IMR-90 (cell line): Measurements from ENCODE around the gene PCYT1A. TPM values are rescaled to one million over a fixed set of nuclear protein-coding genes. Genes with fewer than 3 reads are reported as not detected.

Source experiments
- ATAC-seq: fragments of 200-7000 bp; cut with Tn5 transposase; 2 replicates; pipeline ENCODE4 v1.9.1; 2020; ENCODE audit warnings: low read depth, mild to moderate bottlenecking, moderate library complexity
- BruUV-seq: library from RNA; stranded (reverse); fragments of 400-500 nt; replicated peaks from 2 replicates; lab custom pipeline; 2021; lab: Mats Ljungman, UMichigan
- CTCF ChIA-PET: fragments of 300-600 bp; formaldehyde crosslinking; extraction: SDS; loops from one replicate; lab custom pipeline; 2021; ENCODE audit warnings: antibody characterized with exemption; lab: Yijun Ruan, JAX
- POLR2A ChIA-PET: fragments of 300-600 bp; sonication (Branson Sonifier 250); formaldehyde crosslinking; loops from one replicate; lab custom pipeline; 2022; ENCODE audit warnings: antibody characterized with exemption; ENCODE audit not compliant: unreplicated experiment; lab: Charles Lee
- DNase-seq: peaks from one replicate; pipeline ENCODE4 v3.0.0; 2013
- H2AFZ ChIP-seq: replicated peaks from 2 replicates; pipeline ENCODE3; 2013; ENCODE audit warnings: low read length, mild to moderate bottlenecking; ENCODE audit not compliant: poor library complexity
- H2AK5ac ChIP-seq: 2 replicates; pipeline ENCODE4 v1.6.1; 2013; ENCODE audit warnings: low read depth, low read length, inconsistent platforms
- H2AK9ac ChIP-seq: replicated peaks from 2 replicates; pipeline ENCODE3; 2013; ENCODE audit warnings: mild to moderate bottlenecking, low read depth, low read length, moderate library complexity; ENCODE audit not compliant: poor library complexity
- H2BK120ac ChIP-seq: 2 replicates; pipeline ENCODE4 v1.6.1; 2013; ENCODE audit warnings: low read depth, low read length, inconsistent platforms
- H2BK15ac ChIP-seq: 3 replicates; pipeline ENCODE4 v1.6.1; 2013; ENCODE audit warnings: low read depth, low read length, inconsistent platforms
- H2BK20ac ChIP-seq: 2 replicates; pipeline ENCODE4 v1.6.1; 2013; ENCODE audit warnings: low read depth, mild to moderate bottlenecking, inconsistent platforms, low read length, moderate library complexity
- H2BK5ac ChIP-seq: 2 replicates; pipeline ENCODE4 v1.6.1; 2013; ENCODE audit warnings: mild to moderate bottlenecking, low read depth, low read length, inconsistent platforms; ENCODE audit not compliant: poor library complexity, severe bottlenecking
- H3K14ac ChIP-seq: replicated peaks from 2 replicates; pipeline ENCODE4 v1.6.1; 2013; ENCODE audit warnings: low read depth, low read length, inconsistent platforms
- H3K18ac ChIP-seq: 2 replicates; pipeline ENCODE4 v1.6.1; 2013; ENCODE audit warnings: low read depth, low read length, control low read depth
- H3K23ac ChIP-seq: 2 replicates; pipeline ENCODE4 v1.6.1; 2013; ENCODE audit warnings: low read depth, low read length, inconsistent platforms
- H3K27ac ChIP-seq: 2 replicates; pipeline ENCODE4 v1.5.1; 2013; ENCODE audit warnings: mild to moderate bottlenecking, control low read depth, low read length; ENCODE audit not compliant: insufficient read depth
- H3K27me3 ChIP-seq: 2 replicates; pipeline ENCODE4 v1.6.1; 2013; ENCODE audit warnings: low read length; ENCODE audit not compliant: control insufficient read depth, insufficient read depth
- H3K36me3 ChIP-seq: 2 replicates; pipeline ENCODE4 v1.6.1; 2013; ENCODE audit warnings: low read length, mixed read lengths; ENCODE audit not compliant: control insufficient read depth, insufficient read depth
- H3K4ac ChIP-seq: 2 replicates; pipeline ENCODE4 v1.6.1; 2013; ENCODE audit warnings: low read depth, low read length, inconsistent platforms
- H3K4me1 ChIP-seq: 2 replicates; pipeline ENCODE4 v1.6.1; 2013; ENCODE audit warnings: low read length, mixed read lengths; ENCODE audit not compliant: control insufficient read depth, insufficient read depth
- H3K4me2 ChIP-seq: 2 replicates; pipeline ENCODE4 v1.6.1; 2013; ENCODE audit warnings: low read depth, mild to moderate bottlenecking, control low read depth, low read length, moderate library complexity
- H3K4me3 ChIP-seq: 2 replicates; pipeline ENCODE4 v1.5.1; 2013; ENCODE audit warnings: low read depth, mild to moderate bottlenecking, control low read depth, low read length, moderate library complexity; ENCODE audit not compliant: insufficient read depth
- H3K56ac ChIP-seq: 2 replicates; pipeline ENCODE4 v1.6.1; 2013; ENCODE audit warnings: low read length, inconsistent platforms; ENCODE audit not compliant: insufficient read depth; ENCODE audit errors: extremely low read depth
- H3K79me1 ChIP-seq, 2 experiments: 2 replicates each; pipeline ENCODE4 v1.6.1; 2013; ENCODE audit warnings: low read length in 2 of 2, inconsistent platforms in 1 of 2, low read depth in 1 of 2
- H3K9ac ChIP-seq: 2 replicates; pipeline ENCODE4 v1.6.1; 2013; ENCODE audit warnings: low read depth, low read length, control low read depth
- H3K9me1 ChIP-seq: 2 replicates; pipeline ENCODE4 v1.6.1; 2013; ENCODE audit warnings: low read length, inconsistent platforms; ENCODE audit not compliant: insufficient read depth
- H3K9me3 ChIP-seq: 2 replicates; pipeline ENCODE4 v1.6.1; 2013; ENCODE audit warnings: low read length; ENCODE audit not compliant: control insufficient read depth, insufficient read depth
- H4K20me1 ChIP-seq: 2 replicates; pipeline ENCODE4 v1.6.1; 2013; ENCODE audit warnings: low read length, inconsistent platforms; ENCODE audit not compliant: insufficient read depth
- H4K5ac ChIP-seq: 2 replicates; pipeline ENCODE4 v1.6.1; 2013; ENCODE audit warnings: mild to moderate bottlenecking, low read depth, low read length, control low read depth
- H4K8ac ChIP-seq, 2 experiments: 2 replicates each; pipeline ENCODE4 v1.6.1; 2013; ENCODE audit warnings: low read depth in 2 of 2, low read length in 2 of 2, control low read depth in 1 of 2, inconsistent platforms in 1 of 2
- H4K91ac ChIP-seq: 2 replicates; pipeline ENCODE4 v1.6.1; 2013; ENCODE audit warnings: low read depth, low read length, inconsistent platforms; ENCODE audit not compliant: insufficient read depth
- MAFK ChIP-seq: IDR thresholded peaks from 2 replicates; pipeline ENCODE4 v1.6.1; 2012; ENCODE audit warnings: low read depth, low read length, improper control_type of control experiment
- MAZ ChIP-seq: IDR thresholded peaks from 2 replicates; pipeline ENCODE4 v1.6.1; 2012; ENCODE audit warnings: low read depth, mild to moderate bottlenecking, low read length, improper control_type of control experiment, moderate library complexity, borderline replicate concordance
- NFE2L2 ChIP-seq: fragments of 150-350 bp; IDR thresholded peaks from 2 replicates; pipeline ENCODE4 v1.6.1; 2016; ENCODE audit warnings: low read depth, mild to moderate bottlenecking, low read length
- POLR2A ChIP-seq: IDR thresholded peaks from 2 replicates; pipeline ENCODE4 v1.6.1; 2012; ENCODE audit warnings: mild to moderate bottlenecking, low read depth, low read length
- RAD21 ChIP-seq: IDR thresholded peaks from 2 replicates; pipeline ENCODE4 v1.6.1; 2012; ENCODE audit warnings: low read length, improper control_type of control experiment
- WGBS, 2 experiments: methylation state at CpG; one replicate each; pipeline versions ENCODE4 v1.1.5 to v1.1.7; 2013; ENCODE audit warnings: missing lambda C conversion rate in 2 of 2; ENCODE audit not compliant: insufficient read length in 1 of 2; ENCODE audit errors: extremely low coverage in 2 of 2; 5-methylcytosine and 5-hydroxymethylcytosine counted together
- dilution Hi-C: fragments of 300-500 bp; cut with HindIII; formaldehyde crosslinking; loops from one replicate; pipeline ENCODE4 v1.14.3; 2018; ENCODE audit warnings: low sequenced_read_pairs; ENCODE audit not compliant: unreplicated experiment
- in situ Hi-C: fragments of 300-500 bp; cut with MboI; formaldehyde crosslinking; loops from 3 replicates; pipeline ENCODE4 v1.14.3; 2019; ENCODE audit warnings: low sequenced_read_pairs, inconsistent platforms, mixed read lengths
- intact Hi-C: fragments of 100-400 bp; cut with micrococcal nuclease; formaldehyde crosslinking; loops from 2 replicates; pipeline ENCODE4 v1.10.0; 2022
- polyA plus RNA-seq, 3 experiments: library from polyadenylated mRNA; depleted of rRNA; stranded (reverse); fragments of >200 nt; gene quantifications; 2 replicates each; pipeline ENCODE4 v1.2.3, GENCODE V29; 2012; ENCODE audit warnings: low replicate concordance in 1 of 3
- total RNA-seq: library from RNA; depleted of rRNA; stranded (reverse); fragments of >200 nt; gene quantifications from 2 replicates; pipeline ENCODE4 v1.2.3, GENCODE V29; 2012
- TF ChIP-seq, protein P1 (sequence below): fragments of 150-350 bp; IDR thresholded peaks from 2 replicates; pipeline ENCODE4 v1.6.1; 2016; ENCODE audit warnings: low read depth, mild to moderate bottlenecking, low read length, moderate library complexity, borderline replicate concordance

The PCYT1A gene
- total and polyA plus RNA-seq, 2 of the 4 experiments (the other 2 are of a cell fraction) = 62.8 to 127 TPM

DNA sequence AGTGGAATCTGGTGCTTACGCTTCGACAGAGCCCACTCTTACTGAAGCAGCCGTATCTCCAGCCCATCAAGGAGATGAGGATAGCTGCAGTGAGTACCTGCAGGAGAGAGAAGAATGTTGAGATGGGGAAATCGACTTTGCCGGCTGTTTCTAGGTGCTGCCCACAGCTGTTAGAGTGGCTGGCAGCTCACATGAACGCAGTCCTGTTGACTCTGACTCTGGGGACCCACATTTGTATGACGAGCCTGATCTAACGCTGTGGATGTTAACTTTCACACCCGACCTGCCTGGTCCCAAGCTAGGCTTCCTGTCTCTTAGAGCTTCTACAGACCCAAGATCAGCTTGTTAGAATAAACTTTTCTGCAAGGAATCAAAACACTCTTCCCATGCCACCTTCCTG is 39.4 kb upstream of the PCYT1A start:
- Histone ChIP-seq H3K27ac (no peak overlapping the region), H3K36me3 (no peaks in the 10 kb centered on the region), H3K14ac (no peak overlapping the region), H2AK9ac (no peak overlapping the region), H2AFZ (peak overlapping the region; percentile 74), H3K4me3 (no peak overlapping the region), H3K56ac (no peak overlapping the region), H3K9me3 (no peaks in the 10 kb centered on the region), H4K20me1 (no peaks in the 10 kb centered on the region), H4K91ac (no peak overlapping the region), H3K18ac (no peak overlapping the region), H3K9me1 (no peaks in the 10 kb centered on the region), H3K4me2 (no peak overlapping the region), H3K79me1 (no peaks in the 10 kb centered on the region), H2BK120ac (no peak overlapping the region), H2BK15ac (no peak overlapping the region), H2BK5ac (no peak overlapping the region), H2BK20ac (no peak overlapping the region), H3K4ac (no peak overlapping the region), H3K27me3 (no peaks in the 10 kb centered on the region), H4K5ac (no peak overlapping the region), H2AK5ac (no peak overlapping the region), H4K8ac (no peak overlapping the region), H3K23ac (no peak overlapping the region), H3K4me1 (peaks cover 2% of the 10 kb centered on the region; the same call in 1 of the 2 replicates), H3K9ac (no peak overlapping the region)
- DNase-seq (no peak), ATAC-seq (no peak)
- TF ChIP-seq MAFK (no peak), POLR2A (no peak), MAZ (no peak), RAD21 (no peak), NFE2L2 (no peak)
- TF ChIP-seq, protein P1, sequence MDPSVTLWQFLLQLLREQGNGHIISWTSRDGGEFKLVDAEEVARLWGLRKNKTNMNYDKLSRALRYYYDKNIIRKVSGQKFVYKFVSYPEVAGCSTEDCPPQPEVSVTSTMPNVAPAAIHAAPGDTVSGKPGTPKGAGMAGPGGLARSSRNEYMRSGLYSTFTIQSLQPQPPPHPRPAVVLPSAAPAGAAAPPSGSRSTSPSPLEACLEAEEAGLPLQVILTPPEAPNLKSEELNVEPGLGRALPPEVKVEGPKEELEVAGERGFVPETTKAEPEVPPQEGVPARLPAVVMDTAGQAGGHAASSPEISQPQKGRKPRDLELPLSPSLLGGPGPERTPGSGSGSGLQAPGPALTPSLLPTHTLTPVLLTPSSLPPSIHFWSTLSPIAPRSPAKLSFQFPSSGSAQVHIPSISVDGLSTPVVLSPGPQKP = no peak
- dilution Hi-C loops = no loop called here
- ChIA-PET CTCF (interaction anchor here (0.6 kb wide), 1 partner anchor 107 kb away, joined by 3 read pairs; no protein-coding TSS in a partner anchor), POLR2A (no interaction called here)
- intact Hi-C loops = no loop called here
- in situ Hi-C loops = no loop called here
- 93% methylated on average over 3 of the region's 9 CpGs; no CpG with 5 or more reads in 1 of the 2 experiments for WGBS, 2 experiments
- BruUV-seq = no TSS peak
